GM21529 (cell line): ENCODE measurements around the gene SLC24A3.

ENCODE experiments used
- ATAC-seq: cut with Tn5 transposase; IDR thresholded peaks from one replicate; pipeline ENCODE4 v1.9.1; 2021; ENCODE audit not compliant: unreplicated experiment

Gene SLC24A3

DNA sequence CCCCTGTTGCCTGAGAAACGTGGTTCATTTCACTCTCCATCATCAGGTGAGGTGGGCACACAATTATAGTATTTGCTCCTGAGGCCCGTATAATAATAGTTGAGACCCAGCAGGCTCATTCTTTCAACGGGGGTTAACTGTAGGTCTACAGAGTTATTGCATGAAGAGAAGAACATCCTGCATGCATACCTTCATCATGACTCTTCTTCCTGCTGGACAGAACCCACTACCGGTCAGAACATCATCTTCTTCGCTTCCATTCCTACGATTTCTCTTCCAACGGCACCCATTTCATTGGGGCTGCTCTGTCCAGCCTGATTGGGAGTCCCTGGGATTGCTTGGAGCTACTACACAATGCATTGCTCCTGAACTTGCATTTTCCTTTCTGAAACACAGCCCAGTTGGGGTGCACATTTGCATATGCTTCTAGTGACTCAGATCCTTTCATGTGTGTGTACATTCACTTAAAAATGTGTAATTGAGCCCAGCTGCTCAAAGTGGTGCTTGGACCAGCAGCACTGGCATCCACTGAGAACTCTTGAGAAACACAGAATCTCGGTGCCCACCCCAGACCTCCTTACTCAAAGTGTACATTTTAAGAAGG is 57.4 kb downstream of the SLC24A3 start:
- no peak for ATAC-seq

DNA sequence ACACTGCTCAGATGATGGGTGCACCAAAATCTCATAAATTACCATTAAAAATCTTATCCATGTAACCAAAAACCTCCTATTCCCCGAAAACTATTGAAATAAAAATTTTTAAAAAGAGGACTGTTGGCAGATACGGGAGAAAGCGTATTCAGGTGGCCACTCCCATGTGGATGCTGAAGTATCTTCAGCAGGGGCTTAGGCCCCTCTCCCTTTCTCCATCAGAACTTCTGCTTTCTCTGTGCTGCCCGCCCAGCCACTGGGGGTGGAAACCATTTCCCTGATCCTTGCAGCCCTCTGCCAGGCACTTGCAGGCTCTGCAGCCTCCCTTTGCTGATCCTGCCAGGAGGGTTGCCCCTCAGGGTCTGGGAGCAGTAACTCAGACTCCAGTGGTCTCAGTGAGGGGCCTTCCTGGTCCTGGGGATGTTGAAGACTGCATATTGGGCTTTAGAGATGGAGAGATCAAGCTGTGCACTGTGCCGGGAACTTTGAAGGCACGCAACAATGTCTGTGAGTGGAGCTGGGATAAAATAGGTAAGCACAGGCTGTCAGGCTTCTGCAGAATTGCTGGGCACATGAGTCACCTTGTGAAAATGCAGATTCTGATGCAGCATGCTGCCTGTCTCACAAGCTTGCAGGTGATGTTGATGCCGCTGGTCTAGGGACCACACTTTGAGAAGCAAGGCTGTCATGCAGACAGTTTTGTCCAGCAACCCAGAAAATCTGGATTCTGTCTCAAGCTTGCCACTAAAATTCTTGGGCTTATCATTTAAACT is 59.6 kb downstream of the SLC24A3 start:
- no peak for ATAC-seq

DNA sequence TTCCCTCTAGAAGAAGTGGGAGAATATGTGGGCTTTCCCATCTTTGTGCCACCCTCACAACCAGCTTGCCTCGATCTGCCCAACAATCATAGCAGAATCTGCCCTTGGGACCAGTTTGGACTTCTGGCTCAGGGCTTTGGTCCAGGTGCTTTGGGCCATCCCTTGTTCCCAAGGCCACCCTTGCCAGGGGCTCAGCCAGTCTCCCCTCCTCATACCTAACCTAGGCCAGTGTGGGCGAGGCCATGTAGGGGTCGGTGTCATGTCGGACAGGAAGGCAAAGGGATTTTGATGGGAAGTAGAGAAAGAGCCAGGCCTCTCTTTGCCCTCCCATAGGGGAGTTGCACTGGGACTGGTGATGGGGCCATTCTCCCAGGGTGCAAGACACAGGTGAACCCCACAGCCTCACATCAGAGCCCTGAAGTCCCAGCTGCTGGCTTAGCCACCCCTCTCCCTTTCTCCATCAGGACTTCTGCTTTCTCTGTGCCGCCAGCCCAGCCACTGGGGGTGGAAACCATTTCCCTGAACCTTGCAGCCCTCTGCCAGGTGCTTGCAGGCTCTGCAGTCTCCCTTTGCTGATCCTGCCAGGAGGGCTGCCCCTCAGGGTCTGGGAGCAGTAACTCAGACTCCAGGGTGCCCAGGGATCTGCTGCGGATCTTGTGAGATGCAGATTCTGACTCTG is 60.7 kb downstream of the SLC24A3 start:
- ATAC-seq, result no peak

DNA sequence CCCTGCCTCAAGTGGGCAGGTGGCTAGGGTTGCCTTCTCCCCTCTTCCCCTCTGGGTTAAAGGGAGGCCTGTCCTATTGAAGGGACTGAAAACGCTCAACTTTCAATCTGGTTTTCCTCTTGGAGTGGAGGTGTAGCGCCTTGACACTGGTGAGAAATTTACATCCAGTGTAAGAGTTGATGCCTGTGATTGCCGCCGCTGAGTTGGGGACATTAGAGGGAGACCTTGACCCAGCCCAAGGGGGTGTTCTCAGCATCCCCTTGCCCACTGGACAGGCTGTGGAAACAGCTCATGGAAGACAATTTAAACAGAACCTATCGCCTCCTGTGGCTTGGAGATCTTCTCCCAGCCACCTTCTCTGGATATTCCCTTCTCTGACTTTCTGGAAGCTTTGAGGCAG is 61.6 kb downstream of the SLC24A3 start:
- no peak for ATAC-seq

DNA sequence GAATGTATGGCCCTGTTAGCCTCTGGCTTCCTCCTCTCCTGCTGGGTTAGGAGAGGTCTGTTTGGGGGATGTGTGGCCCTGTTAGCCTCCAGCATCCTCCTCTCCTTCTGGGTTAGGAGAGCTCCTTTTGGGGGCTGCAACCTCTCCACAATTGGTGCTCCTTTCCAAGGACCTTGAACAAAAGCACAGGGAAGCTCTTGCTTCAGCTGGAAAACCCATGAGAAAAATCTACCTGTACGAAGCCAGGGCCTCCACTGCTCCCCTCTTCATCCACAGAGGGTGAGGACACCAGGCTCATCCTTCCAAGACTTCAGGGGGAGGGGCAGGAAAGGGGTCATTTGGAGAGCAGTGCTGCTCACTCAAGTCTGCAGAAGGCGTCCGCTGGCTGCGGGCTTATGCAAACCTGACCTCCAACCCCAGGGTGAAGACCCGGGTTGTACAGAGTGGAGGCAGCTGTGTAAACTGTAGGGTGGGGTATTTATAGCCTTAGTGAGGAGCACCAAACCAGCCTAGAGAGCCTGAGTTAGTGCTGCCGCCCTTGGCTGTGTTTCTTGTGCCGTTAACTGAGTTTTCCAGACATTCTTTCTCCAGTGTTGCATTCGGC is 62.1 kb downstream of the SLC24A3 start:
- no peak for ATAC-seq

DNA sequence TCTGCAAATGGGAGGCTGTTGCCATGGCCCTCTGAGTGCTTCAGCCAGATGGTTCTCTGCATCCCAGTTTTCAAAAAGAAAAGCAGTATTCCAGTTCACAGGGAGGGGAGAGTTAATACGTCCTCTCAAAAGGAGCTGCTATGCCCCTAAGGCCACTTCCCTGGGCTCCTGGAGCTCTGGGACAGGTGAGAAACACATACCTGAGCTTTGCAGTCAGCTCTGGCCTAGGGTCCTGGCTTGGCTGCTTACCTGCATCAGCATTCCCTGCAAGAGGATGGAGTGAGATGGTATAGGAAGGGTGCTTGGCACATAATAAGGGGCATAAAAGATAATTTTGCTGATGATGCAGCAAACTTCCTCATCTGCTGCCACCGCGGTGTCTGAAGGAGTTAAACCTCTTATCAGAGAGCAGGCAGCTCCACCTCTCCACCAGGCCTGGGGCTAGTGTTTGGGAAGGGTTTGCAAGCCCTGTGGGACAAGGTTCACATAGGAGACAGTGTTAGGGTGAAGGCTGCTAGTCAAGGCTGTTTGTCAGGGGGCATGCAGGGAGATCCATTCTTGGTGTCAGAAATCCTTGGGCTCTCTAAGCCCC is 62.7 kb downstream of the SLC24A3 start:
- no peak for ATAC-seq

DNA sequence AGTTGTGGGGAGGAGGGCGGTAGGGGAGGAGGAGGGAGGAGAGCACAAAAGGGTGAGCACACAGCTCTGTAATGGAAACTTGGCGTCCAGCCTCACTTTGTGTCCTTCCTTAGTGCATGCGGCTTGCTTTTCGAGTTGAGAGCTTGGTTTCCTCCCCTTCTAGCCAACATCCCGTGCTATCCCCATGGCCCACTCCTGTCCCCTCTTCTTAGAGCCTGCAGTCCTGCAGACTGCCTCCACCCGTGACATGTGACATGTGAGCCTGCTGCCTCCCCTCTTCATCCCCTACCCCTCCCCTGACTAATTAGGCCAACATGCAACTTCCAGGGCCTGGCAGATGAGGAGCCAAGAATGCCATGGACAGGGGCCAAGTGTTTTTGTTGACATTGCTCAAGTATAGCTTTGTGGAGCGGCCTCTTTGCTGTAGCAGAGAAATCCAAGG is 63.2 kb downstream of the SLC24A3 start:
- ATAC-seq, result no peak

DNA sequence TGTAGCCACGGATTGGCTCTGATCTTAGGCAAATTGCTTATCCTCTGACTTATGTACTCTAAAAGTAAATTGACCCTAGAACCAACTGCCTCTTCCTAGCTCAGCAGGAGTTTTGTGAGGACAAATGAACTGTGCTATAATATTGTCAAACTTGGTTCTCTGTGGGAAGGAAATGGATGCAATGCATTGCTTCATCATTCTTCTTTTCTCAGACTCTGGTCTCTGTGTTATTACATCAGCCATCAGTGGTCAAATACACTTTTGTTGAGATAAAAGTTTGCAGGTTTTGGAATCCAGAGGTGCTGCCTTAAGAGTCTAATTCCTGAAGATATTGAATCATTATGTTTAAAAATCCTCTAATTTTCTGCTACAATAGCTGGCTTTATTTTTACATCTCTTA is 64.9 kb downstream of the SLC24A3 start:
- no peak for ATAC-seq

DNA sequence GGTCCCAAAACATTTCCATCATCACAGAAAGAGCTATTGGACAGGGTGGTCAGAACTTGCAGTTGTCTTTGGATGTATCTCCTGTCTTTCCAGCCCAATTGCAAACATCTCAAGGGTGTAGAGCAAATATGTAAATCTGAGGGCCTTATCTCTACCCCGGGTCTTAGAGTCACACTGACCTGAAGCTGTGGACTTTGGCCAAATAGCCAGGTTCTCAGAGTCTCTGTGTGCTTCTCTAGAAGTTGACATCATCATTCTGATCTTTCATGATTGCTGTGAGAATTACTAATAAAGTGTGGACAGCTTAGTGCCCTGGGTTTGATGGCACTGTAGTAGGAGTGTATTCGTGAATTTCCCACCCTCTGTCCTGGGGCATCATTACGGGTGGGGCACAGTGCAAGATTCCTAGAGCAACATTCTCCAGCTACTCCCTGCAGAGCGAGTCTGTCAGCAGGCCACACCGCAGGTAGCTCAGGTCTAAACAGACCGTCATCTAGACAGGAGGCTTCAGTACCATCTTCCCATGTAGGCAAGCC is 71.1 kb downstream of the SLC24A3 start:
- ATAC-seq, result no peak

DNA sequence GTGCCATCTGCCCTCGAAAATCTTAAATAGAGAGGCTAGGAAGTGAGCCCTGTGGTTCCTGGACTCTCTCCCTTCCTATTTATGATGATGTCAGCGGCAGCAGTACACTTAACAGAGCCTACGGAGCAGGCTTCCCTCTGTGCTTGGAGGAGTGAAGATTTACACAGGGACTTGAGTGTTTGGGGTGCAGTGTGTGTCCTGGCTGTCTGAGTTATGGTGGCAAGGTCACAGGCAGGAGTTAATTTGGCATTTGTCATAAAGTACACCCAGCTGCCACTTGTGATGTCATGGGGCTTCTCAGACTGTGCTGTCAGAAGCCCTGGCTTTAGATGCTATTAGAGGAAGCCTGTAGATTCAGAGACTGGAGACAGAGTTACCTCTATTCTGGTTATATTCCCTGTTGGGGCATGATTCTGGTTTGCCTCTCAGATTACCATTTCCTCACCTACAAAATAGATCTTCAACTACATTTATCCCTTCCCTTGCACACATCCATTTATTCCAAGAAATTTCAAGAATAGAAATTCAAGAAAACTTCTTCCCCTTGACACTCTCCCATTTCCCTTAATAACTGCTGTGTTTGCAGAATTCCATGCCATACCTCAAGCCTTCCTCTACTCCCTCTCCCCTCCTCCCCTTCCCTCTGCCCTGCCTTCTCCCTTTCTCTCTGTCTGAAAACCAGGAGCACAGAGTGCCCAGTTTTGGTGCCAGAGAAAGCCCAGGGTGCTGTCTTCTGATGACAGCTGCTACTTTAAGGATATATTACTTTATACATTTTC is 72.1 kb downstream of the SLC24A3 start:
- no peak for ATAC-seq

DNA sequence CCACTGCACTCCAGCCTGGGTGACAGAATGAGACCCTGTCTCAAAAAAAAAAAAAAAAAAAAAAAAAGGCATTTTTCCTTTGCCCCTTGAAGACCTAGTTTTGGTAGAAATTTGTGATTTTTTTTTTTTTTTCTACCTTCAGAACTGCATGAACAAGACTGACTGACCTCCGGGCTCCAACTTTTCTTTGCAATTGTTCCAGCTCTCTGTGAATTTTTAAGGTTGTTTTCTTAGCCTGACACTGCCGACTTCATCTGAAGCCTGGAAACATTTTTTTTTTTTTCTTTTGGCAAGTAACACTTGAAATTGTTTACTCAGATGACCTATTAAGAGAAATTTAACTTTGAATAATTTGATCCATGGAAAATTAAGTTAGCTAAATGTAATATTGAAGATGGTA is 73.0 kb downstream of the SLC24A3 start:
- no peak for ATAC-seq

DNA sequence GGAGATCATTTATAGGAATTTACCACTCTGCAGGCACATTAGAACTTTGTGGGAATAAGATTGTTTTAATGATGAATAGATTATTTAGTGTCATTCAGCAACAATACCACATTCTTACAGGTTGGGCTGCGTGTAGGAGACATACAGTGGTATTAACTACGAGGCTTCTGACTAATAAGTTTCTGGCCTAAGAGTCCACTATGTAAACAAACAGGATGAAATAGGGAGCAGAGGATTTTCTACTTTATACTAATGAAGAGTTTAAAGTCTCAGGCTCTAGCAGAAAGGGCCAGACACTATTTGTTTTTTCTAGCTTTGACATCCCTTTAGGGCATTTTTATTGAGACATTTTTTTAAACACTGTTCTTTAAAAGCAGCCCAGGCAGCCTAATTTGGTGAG is 75.6 kb downstream of the SLC24A3 start:
- no peak for ATAC-seq

DNA sequence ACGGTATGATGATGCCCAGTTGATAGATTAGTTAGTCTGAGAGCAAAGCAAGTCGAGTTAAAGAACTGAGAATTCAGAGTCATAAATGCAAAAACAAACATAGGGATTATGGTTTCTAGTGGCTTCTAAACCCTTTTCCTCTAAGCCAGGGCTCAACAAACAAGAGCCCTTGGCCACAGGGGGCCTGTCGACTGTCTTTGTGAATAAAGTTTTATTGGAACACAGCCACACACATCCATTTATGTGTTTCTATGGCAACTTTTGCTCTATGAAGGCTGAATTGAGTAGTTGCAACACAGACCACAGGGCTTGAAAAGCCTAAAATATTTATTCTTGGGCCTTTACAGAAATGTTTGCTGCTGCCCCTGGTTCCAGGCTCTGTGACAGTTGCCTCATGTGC is 76.2 kb downstream of the SLC24A3 start:
- no peak for ATAC-seq

DNA sequence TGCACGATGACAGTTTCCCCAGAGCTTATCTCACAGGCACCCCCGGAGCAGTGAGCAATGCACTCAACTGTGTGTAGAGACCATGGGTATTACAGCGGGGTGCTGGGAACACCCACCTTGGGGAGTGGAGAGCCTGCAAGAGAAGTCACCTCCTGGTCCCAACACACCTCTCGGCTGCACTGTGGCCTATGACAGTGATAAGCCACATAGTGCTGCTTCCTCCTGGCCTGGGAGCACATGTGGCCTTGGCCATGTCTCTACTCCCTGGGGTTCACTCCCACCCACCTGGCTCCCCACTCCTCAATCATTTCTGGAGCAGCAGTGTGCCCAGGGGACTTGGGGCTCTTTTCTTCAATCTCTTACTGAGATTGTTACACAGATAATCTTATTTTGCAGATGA is 77.0 kb downstream of the SLC24A3 start:
- no peak for ATAC-seq

DNA sequence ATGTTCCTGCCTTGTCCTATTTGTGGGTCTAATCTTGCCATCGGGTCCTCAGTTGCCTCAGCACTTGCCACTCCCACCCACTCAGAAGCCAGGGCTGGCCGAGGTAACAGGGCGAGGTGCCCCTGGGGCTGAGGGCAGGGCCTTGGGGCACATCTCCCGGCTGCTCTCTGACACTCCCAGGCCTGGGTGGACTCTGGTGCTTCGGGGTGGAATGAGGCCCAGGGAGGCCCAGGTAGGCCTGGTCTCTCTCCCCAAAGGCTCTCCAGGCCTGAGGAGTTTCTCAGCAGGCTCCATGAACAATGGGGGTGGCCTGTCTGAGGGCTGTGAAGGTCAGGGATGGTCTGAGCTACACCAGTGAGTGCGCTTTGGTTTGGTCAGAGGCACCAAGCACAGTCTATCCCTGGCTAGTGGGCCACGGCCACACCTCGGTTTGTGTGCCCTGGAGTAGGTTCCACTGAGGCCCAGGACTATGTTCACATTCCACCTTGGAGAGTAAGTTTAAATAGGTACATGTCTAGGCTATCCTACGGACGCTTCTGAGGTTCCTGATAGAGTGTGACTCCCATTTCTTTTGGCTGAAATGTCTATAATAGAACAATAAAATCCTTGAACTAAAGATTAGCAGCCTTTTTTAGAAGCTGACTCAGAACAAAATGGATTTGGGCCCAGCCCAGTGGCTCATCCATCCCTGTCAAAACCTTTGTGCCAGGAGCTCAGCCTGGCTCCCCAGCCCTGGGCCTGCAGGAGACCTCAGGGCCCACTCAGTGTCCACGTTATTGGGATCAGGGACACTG is 78.8 kb downstream of the SLC24A3 start:
- ATAC-seq, result no peak

DNA sequence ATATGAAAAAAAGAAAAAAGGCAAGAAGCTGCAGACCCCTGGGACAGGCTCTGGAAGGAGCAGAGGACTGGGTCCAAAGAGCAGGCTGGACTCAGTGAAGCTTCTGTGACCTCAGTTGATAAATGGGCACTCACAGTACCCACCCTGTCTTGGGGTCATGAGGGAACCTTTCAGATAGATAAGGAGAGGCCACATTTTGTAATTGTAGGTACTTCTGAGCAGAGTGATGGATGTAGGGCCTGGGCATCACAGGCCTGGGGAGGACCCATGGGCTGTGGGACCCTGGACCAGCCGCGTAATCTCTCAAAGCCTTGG is 79.3 kb downstream of the SLC24A3 start:
- no peak for ATAC-seq

DNA sequence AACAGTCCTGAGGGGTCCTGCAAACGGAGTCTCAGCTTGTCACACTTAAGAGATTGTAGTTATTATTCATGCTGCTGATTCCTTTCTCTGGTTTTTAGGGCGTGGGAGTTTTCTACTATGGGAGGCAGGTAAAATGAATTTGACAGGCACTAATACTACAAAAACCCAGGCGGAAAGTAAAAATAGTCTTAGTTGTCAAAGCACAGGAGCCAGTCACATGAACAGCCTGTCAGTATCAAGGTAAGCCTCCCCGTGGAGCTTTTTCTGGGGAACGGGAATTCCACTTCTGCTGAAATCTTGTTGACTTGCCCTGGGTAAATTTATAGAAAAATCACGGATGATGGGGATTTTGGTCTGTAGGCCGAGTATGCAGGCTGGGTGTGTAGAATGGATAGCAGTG is 79.8 kb downstream of the SLC24A3 start:
- ATAC-seq, result no peak

DNA sequence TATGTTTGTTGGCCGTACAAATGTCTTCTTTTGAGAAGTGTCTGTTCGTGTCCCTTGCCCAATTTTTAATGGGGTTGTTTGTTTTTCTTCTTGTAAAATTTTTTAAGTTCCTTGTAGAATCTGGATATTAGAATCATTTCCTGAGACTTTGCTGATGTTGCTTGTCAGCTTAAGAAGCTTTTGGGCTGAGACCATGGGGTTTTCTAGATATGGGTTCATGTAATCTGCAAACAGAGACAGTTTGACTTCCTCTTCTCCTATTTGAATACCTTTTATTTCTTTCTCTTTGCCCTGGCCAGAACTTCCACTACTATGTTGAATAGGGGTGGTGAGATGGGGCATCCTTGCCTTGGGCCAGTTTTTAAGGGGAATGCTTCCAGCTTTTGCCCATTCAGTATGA is 82.6 kb downstream of the SLC24A3 start:
- no peak for ATAC-seq

DNA sequence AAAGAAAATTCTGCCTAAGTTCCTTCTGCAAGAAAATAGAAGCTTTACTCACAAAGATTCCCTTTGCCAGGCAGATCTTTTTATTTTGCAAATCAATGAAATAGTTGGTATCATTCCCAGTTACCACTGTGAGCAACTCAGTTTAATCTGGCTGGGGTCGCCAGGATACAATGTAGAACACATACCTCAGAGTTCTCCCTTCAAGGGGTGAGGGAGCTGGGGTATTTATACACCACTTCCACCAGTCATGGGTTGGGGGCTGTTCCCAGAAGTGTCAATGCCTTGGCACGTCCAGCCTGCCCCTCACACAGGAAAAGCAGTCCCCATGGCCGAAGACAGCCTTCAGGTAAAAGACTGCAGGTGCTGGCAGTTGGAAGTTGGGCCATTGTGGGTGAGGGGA is 86.2 kb downstream of the SLC24A3 start:
- ATAC-seq, result no peak

DNA sequence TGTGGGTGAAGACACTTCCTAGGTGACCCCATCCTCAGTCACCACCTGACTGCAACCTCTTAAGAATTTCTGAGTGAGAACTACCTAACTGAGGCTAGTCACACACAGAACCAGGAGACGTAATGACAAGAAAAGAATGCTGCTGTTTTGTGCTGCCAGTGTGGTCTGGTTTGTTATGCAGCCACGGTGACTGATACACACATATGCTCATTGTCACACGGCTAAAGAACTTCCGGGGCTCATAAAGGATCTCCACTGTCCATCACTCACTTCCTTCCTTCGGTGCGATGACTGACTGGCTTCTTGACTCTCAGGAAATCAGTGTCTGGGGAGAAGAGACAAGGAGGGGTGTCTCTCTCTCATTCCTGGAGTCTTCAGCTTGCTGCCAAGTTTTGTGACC is 88.0 kb downstream of the SLC24A3 start:
- ATAC-seq, result no peak
